Suprapubic skin (tissue), 4 donors: ENCODE results near the gene GPR35. TPM values are rescaled to one million over a fixed set of nuclear protein-coding genes. Genes with fewer than 3 reads are reported as not detected.
"Not testable (repeated sequence)": the region's sequence is repeated elsewhere in the genome, so short reads cannot be mapped to it uniquely, and the experiment has no call there.

Experiments
- DNase-seq, 2 donors: peaks; one replicate each; pipeline ENCODE4 v3.0.0-alpha.2; 2019; ENCODE audit warnings: low spot score in 2 of 2
- H3K27ac ChIP-seq: fragments of 200-600 bp; sonication (generic); one replicate; pipeline ENCODE4 v1.5.1; 2019
- H3K27me3 ChIP-seq: fragments of 200-600 bp; sonication (generic); one replicate; pipeline ENCODE4 v1.5.1; 2019
- H3K36me3 ChIP-seq: fragments of 200-600 bp; sonication (generic); one replicate; pipeline ENCODE4 v1.5.1; 2019
- H3K4me1 ChIP-seq: fragments of 200-600 bp; sonication (generic); one replicate; pipeline ENCODE4 v1.5.1; 2019
- H3K4me3 ChIP-seq: fragments of 200-600 bp; sonication (generic); one replicate; pipeline ENCODE4 v1.5.1; 2019; ENCODE audit warnings: mild to moderate bottlenecking
- H3K9me3 ChIP-seq: fragments of 200-600 bp; sonication (generic); one replicate; pipeline ENCODE4 v1.5.1; 2019
- CTCF ChIP-seq, 2 donors: fragments of 200-600 bp in 1 of 2; fragments of 450-650 bp in 1 of 2; sonication (generic) in 1 of 2; IDR thresholded peaks; one replicate each; pipeline ENCODE4 v1.5.1; 2016 to 2019; ENCODE audit warnings: antibody characterized with exemption in 2 of 2, mild to moderate bottlenecking in 1 of 2, moderate library complexity in 1 of 2
- EP300 ChIP-seq: sonication (generic); formaldehyde crosslinking; IDR thresholded peaks from one replicate; pipeline ENCODE4 v1.6.1; 2017; ENCODE audit warnings: antibody characterized with exemption
- POLR2A ChIP-seq, 2 donors: fragments of 450-650 bp; IDR thresholded peaks; one replicate each; pipeline ENCODE4 v1.6.1; 2017; ENCODE audit warnings: antibody characterized with exemption in 2 of 2, mild to moderate bottlenecking in 2 of 2, moderate library complexity in 2 of 2
- POLR2AphosphoS5 ChIP-seq, 3 donors: sonication (generic); formaldehyde crosslinking; IDR thresholded peaks; one replicate each; pipeline ENCODE4 v1.6.1; 2017; ENCODE audit warnings: antibody characterized with exemption in 3 of 3
- WGBS: methylation state at CpG from one replicate; pipeline ENCODE4 v1.1.5; 2018; 5-methylcytosine and 5-hydroxymethylcytosine counted together
- total RNA-seq, 4 donors: library from RNA; depleted of rRNA; stranded (reverse); fragments of >200 nt; gene quantifications; one replicate each; pipeline ENCODE4 v1.1.0, GENCODE V29; 2016

GPR35 gene
- total RNA-seq, 4 donors from 2014 or later, result 1.4 to 7.5 (median 2.5) TPM

GRCh38 chr2:240655931-240656886, 30.9 kb downstream of the GPR35 start:
- Histone ChIP-seq H3K9me3 (no peaks in the 10 kb centered on the region), H3K27me3 (peaks cover 59% of the 10 kb centered on the region)
- no peak for TF ChIP-seq EP300

DNA sequence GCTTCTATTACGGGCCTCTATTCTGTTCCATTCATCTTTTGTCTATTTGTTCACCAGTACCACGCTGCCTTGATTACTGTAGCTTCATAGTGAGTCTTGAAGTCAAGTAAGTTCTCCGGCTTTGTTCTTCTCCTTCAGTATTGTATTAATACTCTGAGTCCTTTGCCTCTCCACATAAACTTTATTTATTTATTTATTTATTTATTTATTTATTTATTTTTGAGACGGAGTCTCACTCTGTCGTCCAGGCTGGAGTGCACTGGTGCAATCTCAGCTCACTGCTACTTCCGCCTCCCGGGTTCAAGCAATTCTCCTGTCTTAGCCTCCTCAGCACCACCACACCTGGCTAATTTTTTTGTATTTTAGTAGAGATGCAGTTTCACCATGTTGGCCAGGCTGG, 34.6 kb downstream of the GPR35 start:
- H3K27me3 ChIP-seq, result peaks cover 54% of the 10 kb centered on the region
- not testable (repeated sequence) for DNase-seq, H3K9me3 ChIP-seq, H3K36me3 ChIP-seq, H3K27ac ChIP-seq, H3K4me3 ChIP-seq, H3K4me1 ChIP-seq
- 95% methylated on average over 7 of the region's 7 CpGs for WGBS

More at GRCh38 chr2:240655931-240656886, 30.9 kb downstream of the GPR35 start:
- Histone ChIP-seq H3K27ac (no peak overlapping the region), H3K4me1 (no peaks in the 10 kb centered on the region), H3K4me3 (no peak overlapping the region), H3K36me3 (no peaks in the 10 kb centered on the region)
- no peak for DNase-seq
- WGBS, result 62% methylated on average over 10 of the region's 10 CpGs

DNA sequence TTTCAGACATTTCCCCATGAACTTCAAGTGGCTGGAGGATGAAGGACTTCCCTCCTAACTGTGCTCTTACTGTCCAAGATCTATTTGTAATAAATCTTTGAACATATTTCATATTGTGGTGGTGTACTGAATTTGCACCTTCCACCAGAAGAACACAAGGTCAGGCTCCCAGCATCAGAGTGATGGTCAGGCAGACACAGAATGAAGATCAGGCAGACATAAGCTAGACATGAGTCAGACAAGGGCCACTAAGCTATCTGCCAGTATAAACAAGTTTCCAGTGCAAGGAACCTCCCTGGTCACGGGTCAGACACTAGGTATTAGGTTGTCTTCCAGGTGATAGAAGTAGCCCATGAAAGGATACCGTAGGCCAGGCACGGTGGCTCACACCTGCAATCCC, 37.4 kb downstream of the GPR35 start:
- no peaks in the 10 kb centered on the region for H3K9me3 ChIP-seq
- no CpG with 5 or more reads among the region's 3 CpGs for WGBS
- H3K4me3 ChIP-seq, result no peak overlapping the region
- no peak overlapping the region for H3K27ac ChIP-seq
- no peak for DNase-seq
- H3K27me3 ChIP-seq, result peaks cover 43% of the 10 kb centered on the region
- H3K36me3 ChIP-seq, result no peaks in the 10 kb centered on the region
- H3K4me1 ChIP-seq, result no peaks in the 10 kb centered on the region
- TF ChIP-seq CTCF (IDR thresholded peaks at IDR 0.05), result no peak
- no peak for TF ChIP-seq POLR2AphosphoS5 (IDR thresholded peaks at IDR 0.05)
- no peak for TF ChIP-seq EP300

DNA sequence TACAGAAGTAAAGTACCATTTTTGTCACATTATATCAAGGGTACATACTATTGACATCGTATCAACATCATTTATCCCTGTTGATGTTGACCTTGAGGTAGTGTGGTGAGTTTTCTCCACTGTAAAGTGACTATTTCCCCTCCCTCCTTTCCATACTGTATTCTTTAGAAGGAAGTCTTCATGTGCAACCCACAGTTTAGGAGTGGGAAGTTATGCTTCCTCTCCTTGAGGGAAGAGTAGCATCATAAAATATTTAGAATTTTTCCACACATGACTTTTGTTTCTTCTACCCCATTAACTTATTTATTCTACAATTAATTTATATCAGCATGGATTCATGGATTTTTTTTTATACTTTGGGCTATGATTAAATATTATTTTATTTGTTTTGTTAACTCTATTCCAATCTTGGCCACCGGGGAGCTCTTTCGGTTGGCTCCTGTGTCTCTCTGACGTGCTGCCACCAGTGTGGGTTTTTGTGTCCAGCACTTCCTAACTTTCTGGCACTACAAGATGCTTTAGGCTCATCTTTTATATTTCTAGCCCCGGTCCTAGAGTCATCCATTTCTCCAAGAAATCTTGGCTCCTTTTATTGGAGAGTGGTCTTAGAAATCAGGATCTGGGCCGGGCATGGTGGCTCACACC, 38.4 kb downstream of the GPR35 start:
- Histone ChIP-seq H3K27ac (no peak overlapping the region), H3K4me3 (no peak overlapping the region), H3K4me1 (no peaks in the 10 kb centered on the region), H3K36me3 (no peaks in the 10 kb centered on the region), H3K9me3 (no peaks in the 10 kb centered on the region), H3K27me3 (peaks cover 43% of the 10 kb centered on the region)
- 80% methylated on average over 6 of the region's 6 CpGs for WGBS
- no peak for DNase-seq
- TF ChIP-seq EP300 (no peak), POLR2A (IDR thresholded peaks at IDR 0.05) (no peak)

DNA sequence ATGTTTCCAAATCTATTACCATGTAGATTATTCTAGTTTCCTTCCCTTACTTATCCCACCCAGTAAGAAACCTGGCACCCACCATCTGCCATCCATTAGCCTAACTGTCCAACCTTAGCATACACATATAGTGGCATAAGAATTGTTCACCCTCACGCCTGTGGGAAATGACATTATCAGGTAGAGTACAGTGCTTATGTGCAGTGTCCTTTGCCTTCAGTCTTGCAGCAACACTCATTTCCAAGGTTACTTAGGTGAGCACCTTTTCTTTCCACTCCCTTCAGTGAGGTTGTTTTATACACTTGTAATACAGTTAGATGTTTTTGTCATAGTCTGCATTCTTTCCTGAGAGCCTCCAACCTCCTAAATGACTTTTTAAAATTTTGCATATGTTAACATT, 39.3 kb downstream of the GPR35 start:
- H3K9me3 ChIP-seq, result no peaks in the 10 kb centered on the region
- H3K27me3 ChIP-seq, result peaks cover 38% of the 10 kb centered on the region
- no peaks in the 10 kb centered on the region for H3K4me1 ChIP-seq
- TF ChIP-seq POLR2A (IDR thresholded peaks at IDR 0.05) (no peak), EP300 (no peak), POLR2AphosphoS5 (IDR thresholded peaks at IDR 0.05) (no peak), CTCF (IDR thresholded peaks at IDR 0.05) (no peak)
- DNase-seq, result no peak
- H3K36me3 ChIP-seq, result no peaks in the 10 kb centered on the region
- H3K4me3 ChIP-seq, result no peak overlapping the region
- no peak overlapping the region for H3K27ac ChIP-seq
- WGBS, result 92% methylated on average over 1 of the region's 1 CpG

DNA sequence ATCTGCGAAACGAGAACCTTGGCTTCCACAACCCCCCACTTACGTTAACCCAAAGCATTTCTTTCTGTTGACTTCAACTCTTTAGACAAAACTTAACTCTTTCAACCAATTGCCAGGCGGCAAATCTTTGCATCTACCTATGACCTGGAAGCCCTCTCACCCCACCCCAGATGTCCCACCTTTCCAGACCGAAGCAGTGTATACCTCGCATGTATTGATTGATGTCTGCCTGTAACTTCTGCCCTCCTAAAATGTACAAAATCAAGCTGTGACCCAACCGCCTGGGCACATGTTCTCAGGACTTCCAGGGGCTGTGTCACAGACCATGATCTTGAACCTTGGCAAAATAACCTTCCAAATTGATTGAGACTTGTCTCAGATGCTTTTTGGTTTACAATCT, 45.1 kb downstream of the GPR35 start:
- Histone ChIP-seq H3K4me3 (no peak overlapping the region), H3K27ac (no peak overlapping the region), H3K36me3 (no peaks in the 10 kb centered on the region), H3K9me3 (no peaks in the 10 kb centered on the region), H3K27me3 (peaks cover 49% of the 10 kb centered on the region), H3K4me1 (peaks cover 5% of the 10 kb centered on the region)
- 77% methylated on average over 7 of the region's 7 CpGs for WGBS
- DNase-seq, result no peak
- no peak for TF ChIP-seq POLR2A (IDR thresholded peaks at IDR 0.05)
- no peak for TF ChIP-seq EP300
- no peak for TF ChIP-seq POLR2AphosphoS5 (IDR thresholded peaks at IDR 0.05)
- no peak for TF ChIP-seq CTCF (IDR thresholded peaks at IDR 0.05)
